Neural cell (in vitro differentiated cells): ENCODE data around the gene CYP26B1. TPM values are rescaled to one million over a fixed set of nuclear protein-coding genes. Genes with fewer than 3 reads are reported as not detected.

Source experiments
- H2AFZ ChIP-seq: fragments of 200-600, 300-800 bp; sonication (generic), shearing (Covaris generic); 2 replicates; pipeline ENCODE4 v1.6.0; 2014; ENCODE audit warnings: low read depth, mild to moderate bottlenecking, antibody characterized with exemption, low read length, moderate library complexity
- H3F3A ChIP-seq: fragments of 200-600 bp; shearing (Covaris generic); 2 replicates; pipeline ENCODE4 v1.6.1; 2016; ENCODE audit warnings: mild to moderate bottlenecking, moderate library complexity, mixed read lengths, antibody characterized with exemption, low read length; ENCODE audit not compliant: insufficient read depth, poor library complexity, severe bottlenecking
- H3K27ac ChIP-seq: fragments of 200-600, 300-800 bp; sonication (generic), shearing (Covaris generic); 2 replicates; pipeline ENCODE4 v1.5.1; 2014; ENCODE audit warnings: mild to moderate bottlenecking, low read length, moderate library complexity
- H3K27me3 ChIP-seq: fragments of 300-800, 200-600 bp; sonication (generic), shearing (Covaris generic); 2 replicates; pipeline ENCODE4 v1.6.0; 2014; ENCODE audit warnings: mild to moderate bottlenecking, low read depth, low read length, moderate library complexity; ENCODE audit not compliant: insufficient read depth
- H3K36me3 ChIP-seq: fragments of 300-800, 200-600 bp; sonication (generic), shearing (Covaris generic); 2 replicates; pipeline ENCODE4 v1.5.1; 2014; ENCODE audit warnings: mild to moderate bottlenecking, antibody characterized with exemption, low read length, moderate library complexity; ENCODE audit not compliant: insufficient read depth
- H3K4me2 ChIP-seq: fragments of 300-800, 200-600 bp; sonication (generic), shearing (Covaris generic); 2 replicates; pipeline ENCODE4 v1.6.0; 2014; ENCODE audit warnings: mild to moderate bottlenecking, low read length
- H3K4me3 ChIP-seq: fragments of 300-800, 200-600 bp; sonication (generic), shearing (Covaris generic); 2 replicates; pipeline ENCODE4 v1.5.1; 2014; ENCODE audit warnings: mild to moderate bottlenecking, low read length, moderate library complexity
- H3K79me2 ChIP-seq: fragments of 200-600 bp; shearing (Covaris generic); replicated peaks from 2 replicates; pipeline ENCODE4 v1.6.0; 2014; ENCODE audit warnings: mild to moderate bottlenecking, low read length, moderate library complexity; ENCODE audit not compliant: insufficient read depth
- H3K9ac ChIP-seq: fragments of 300-800, 200-600 bp; sonication (generic), shearing (Covaris generic); 2 replicates; pipeline ENCODE4 v1.6.1; 2016; ENCODE audit warnings: mild to moderate bottlenecking, low read length, mixed read lengths
- H3K9me2 ChIP-seq: fragments of 200-600 bp; shearing (Covaris generic); 2 replicates; pipeline ENCODE4 v1.6.1; 2016; ENCODE audit warnings: mild to moderate bottlenecking, low read length, mixed read lengths; ENCODE audit not compliant: insufficient read depth
- H3K9me3 ChIP-seq: fragments of 200-600, 300-800 bp; sonication (generic), shearing (Covaris generic); 2 replicates; pipeline ENCODE4 v1.6.1; 2016; ENCODE audit warnings: mild to moderate bottlenecking, mixed run types, low read length, moderate library complexity, mixed read lengths
- H4K20me1 ChIP-seq: fragments of 200-600 bp; shearing (Covaris generic); 2 replicates; pipeline ENCODE4 v1.6.1; 2016; ENCODE audit warnings: mild to moderate bottlenecking, mixed run types; ENCODE audit not compliant: insufficient read depth
- EP300 ChIP-seq: fragments of 450-650 bp; conservative IDR thresholded peaks from 2 replicates; pipeline ENCODE4 v1.6.1; 2014; ENCODE audit warnings: antibody characterized with exemption, mild to moderate bottlenecking, moderate library complexity; ENCODE audit not compliant: poor library complexity, severe bottlenecking
- EZH2 ChIP-seq: fragments of 200-600, 300-800 bp; shearing (Covaris generic), sonication (generic); IDR thresholded peaks from 2 replicates; pipeline ENCODE4 v1.6.1; 2014; ENCODE audit warnings: antibody characterized with exemption, low read length, borderline replicate concordance, mild to moderate bottlenecking; ENCODE audit not compliant: insufficient read depth, poor library complexity, severe bottlenecking
- MXI1 ChIP-seq: fragments of 450-650 bp; conservative IDR thresholded peaks from 2 replicates; pipeline ENCODE4 v1.6.1; 2014; ENCODE audit warnings: antibody characterized with exemption, mild to moderate bottlenecking; ENCODE audit not compliant: poor library complexity, severe bottlenecking
- POLR2AphosphoS5 ChIP-seq: IDR thresholded peaks from 2 replicates; pipeline ENCODE4 v1.6.1; 2012
- RAD21 ChIP-seq: fragments of 450-650 bp; conservative IDR thresholded peaks from 2 replicates; pipeline ENCODE4 v1.6.1; 2014; ENCODE audit warnings: antibody characterized with exemption, mild to moderate bottlenecking, moderate library complexity
- SMC3 ChIP-seq: fragments of 450-650 bp; conservative IDR thresholded peaks from 2 replicates; pipeline ENCODE4 v1.6.1; 2014; ENCODE audit warnings: antibody characterized with exemption, mild to moderate bottlenecking, moderate library complexity; ENCODE audit not compliant: poor library complexity
- TAF1 ChIP-seq: IDR thresholded peaks from 2 replicates; pipeline ENCODE4 v1.6.1; 2012; ENCODE audit warnings: low read depth
- polyA plus RNA-seq: library from polyadenylated mRNA; depleted of rRNA; stranded (reverse); fragments of >200 nt; gene quantifications from 2 replicates; pipeline ENCODE4 v1.2.3, GENCODE V29; 2014
- TF ChIP-seq, protein P1 (sequence below): fragments of 450-650 bp; IDR thresholded peaks from 2 replicates; pipeline ENCODE4 v1.5.1; 2014; ENCODE audit warnings: antibody characterized with exemption, mild to moderate bottlenecking, moderate library complexity; ENCODE audit not compliant: poor library complexity, severe bottlenecking
- TF ChIP-seq, protein P2 (sequence below): IDR thresholded peaks from 2 replicates; pipeline ENCODE4 v1.6.1; 2012; ENCODE audit warnings: borderline replicate concordance

The CYP26B1 gene
- polyA plus RNA-seq, 1 donor from 2014 or later = 0.83 TPM

DNA sequence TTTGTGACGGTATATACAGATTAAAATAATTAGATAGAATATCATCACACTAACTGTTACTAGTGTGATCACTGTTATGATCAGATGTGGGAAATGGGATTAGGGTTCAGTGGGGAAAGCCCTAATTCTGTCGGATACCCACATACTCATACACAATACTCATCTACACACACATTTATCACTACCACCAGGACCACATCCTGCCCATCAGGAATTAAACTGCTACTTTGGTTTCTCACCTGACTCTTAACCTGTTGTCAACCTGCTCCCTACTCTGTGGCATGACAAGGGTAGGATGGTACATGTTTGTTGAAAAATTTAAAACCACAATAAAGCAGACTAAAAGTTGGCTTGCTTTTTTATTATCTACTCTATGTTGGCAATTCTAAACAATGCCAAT lies 24.8 kb upstream of the CYP26B1 start:
- TF ChIP-seq, protein P1, sequence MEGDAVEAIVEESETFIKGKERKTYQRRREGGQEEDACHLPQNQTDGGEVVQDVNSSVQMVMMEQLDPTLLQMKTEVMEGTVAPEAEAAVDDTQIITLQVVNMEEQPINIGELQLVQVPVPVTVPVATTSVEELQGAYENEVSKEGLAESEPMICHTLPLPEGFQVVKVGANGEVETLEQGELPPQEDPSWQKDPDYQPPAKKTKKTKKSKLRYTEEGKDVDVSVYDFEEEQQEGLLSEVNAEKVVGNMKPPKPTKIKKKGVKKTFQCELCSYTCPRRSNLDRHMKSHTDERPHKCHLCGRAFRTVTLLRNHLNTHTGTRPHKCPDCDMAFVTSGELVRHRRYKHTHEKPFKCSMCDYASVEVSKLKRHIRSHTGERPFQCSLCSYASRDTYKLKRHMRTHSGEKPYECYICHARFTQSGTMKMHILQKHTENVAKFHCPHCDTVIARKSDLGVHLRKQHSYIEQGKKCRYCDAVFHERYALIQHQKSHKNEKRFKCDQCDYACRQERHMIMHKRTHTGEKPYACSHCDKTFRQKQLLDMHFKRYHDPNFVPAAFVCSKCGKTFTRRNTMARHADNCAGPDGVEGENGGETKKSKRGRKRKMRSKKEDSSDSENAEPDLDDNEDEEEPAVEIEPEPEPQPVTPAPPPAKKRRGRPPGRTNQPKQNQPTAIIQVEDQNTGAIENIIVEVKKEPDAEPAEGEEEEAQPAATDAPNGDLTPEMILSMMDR = no peak
- TF ChIP-seq POLR2AphosphoS5 (no peak), SMC3 (no peak), EZH2 (no peak), TAF1 (no peak), MXI1 (no peak), EP300 (no peak), RAD21 (no peak)
- TF ChIP-seq, protein P2, sequence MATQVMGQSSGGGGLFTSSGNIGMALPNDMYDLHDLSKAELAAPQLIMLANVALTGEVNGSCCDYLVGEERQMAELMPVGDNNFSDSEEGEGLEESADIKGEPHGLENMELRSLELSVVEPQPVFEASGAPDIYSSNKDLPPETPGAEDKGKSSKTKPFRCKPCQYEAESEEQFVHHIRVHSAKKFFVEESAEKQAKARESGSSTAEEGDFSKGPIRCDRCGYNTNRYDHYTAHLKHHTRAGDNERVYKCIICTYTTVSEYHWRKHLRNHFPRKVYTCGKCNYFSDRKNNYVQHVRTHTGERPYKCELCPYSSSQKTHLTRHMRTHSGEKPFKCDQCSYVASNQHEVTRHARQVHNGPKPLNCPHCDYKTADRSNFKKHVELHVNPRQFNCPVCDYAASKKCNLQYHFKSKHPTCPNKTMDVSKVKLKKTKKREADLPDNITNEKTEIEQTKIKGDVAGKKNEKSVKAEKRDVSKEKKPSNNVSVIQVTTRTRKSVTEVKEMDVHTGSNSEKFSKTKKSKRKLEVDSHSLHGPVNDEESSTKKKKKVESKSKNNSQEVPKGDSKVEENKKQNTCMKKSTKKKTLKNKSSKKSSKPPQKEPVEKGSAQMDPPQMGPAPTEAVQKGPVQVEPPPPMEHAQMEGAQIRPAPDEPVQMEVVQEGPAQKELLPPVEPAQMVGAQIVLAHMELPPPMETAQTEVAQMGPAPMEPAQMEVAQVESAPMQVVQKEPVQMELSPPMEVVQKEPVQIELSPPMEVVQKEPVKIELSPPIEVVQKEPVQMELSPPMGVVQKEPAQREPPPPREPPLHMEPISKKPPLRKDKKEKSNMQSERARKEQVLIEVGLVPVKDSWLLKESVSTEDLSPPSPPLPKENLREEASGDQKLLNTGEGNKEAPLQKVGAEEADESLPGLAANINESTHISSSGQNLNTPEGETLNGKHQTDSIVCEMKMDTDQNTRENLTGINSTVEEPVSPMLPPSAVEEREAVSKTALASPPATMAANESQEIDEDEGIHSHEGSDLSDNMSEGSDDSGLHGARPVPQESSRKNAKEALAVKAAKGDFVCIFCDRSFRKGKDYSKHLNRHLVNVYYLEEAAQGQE = no peak
- Histone ChIP-seq H2AFZ (no peak overlapping the region), H3K79me2 (no peaks in the 10 kb centered on the region), H3K27me3 (no peaks in the 10 kb centered on the region), H3K9me3 (no peaks in the 10 kb centered on the region), H3K9me2 (no peaks in the 10 kb centered on the region), H3K4me3 (no peak overlapping the region), H3K9ac (no peak overlapping the region), H4K20me1 (no peaks in the 10 kb centered on the region), H3K4me2 (no peak overlapping the region), H3K27ac (no peak overlapping the region), H3K36me3 (no peaks in the 10 kb centered on the region), H3F3A (no peaks in the 10 kb centered on the region)

DNA sequence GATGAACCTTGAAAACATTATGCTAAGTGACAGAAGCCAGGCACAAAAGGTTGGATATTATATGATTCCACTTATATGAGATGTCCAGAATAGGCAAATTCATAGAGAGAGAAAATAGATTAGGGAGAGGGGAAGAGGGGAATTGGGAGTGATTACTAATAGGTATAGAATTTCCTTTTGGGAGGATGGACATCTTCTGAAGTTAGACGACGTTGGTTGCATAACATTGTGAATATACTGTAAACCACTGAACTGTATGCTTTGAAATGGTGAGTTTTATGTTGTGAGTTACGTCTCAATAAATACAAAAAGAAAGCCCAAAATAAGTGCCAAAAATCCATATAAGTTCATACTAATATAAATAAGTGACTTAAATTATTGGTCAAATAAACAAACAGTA lies 18.6 kb upstream of the CYP26B1 start:
- no peak overlapping the region for H3K9ac ChIP-seq
- no peaks in the 10 kb centered on the region for H4K20me1 ChIP-seq
- TF ChIP-seq MXI1 = no peak
- TF ChIP-seq POLR2AphosphoS5 = no peak
- TF ChIP-seq, protein P2 = no peak
- TF ChIP-seq EP300 = no peak
- TF ChIP-seq RAD21 = no peak
- TF ChIP-seq EZH2 = no peak
- no peak for TF ChIP-seq SMC3
- TF ChIP-seq TAF1 = no peak
- TF ChIP-seq, protein P1 = no peak
- H3K36me3 ChIP-seq = no peaks in the 10 kb centered on the region
- H3K27ac ChIP-seq = no peak overlapping the region
- no peak overlapping the region for H3K4me2 ChIP-seq
- no peaks in the 10 kb centered on the region for H3F3A ChIP-seq
- H3K9me2 ChIP-seq = no peaks in the 10 kb centered on the region
- H3K4me3 ChIP-seq = no peak overlapping the region
- no peaks in the 10 kb centered on the region for H3K27me3 ChIP-seq
- no peak overlapping the region for H2AFZ ChIP-seq
- H3K79me2 ChIP-seq = no peaks in the 10 kb centered on the region
- H3K9me3 ChIP-seq = no peaks in the 10 kb centered on the region
